AG09319 (cell line): ENCODE data around the gene SLC4A7.

Experiments used
- DNase-seq: peaks from one replicate; pipeline ENCODE4 v3.0.0-alpha.2; 2010; ENCODE audit warnings: low read depth; ENCODE audit errors: extremely low read depth
- CTCF ChIP-seq: IDR thresholded peaks from 2 replicates; pipeline ENCODE4 v1.5.1; 2011; ENCODE audit warnings: low read depth, mild to moderate bottlenecking, inconsistent platforms, low read length, moderate library complexity

Gene SLC4A7

GRCh38 chr3:27486336-27486735 is 2.2 kb upstream of the SLC4A7 start:
- DNase-seq, result no peak
- TF ChIP-seq CTCF, result no peak

GRCh38 chr3:27485866-27486265 is 1.7 kb upstream of the SLC4A7 start:
- DNase-seq, result no peak
- TF ChIP-seq CTCF, result no peak

- no peak; the same call in 1 of the 2 replicates for TF ChIP-seq CTCF
- DNase-seq, result peak; percentile 48
These were observed 818 bp downstream of the SLC4A7 start for GRCh38 chr3:27483117-27484014.

GRCh38 chr3:27479806-27480543 is 4.2 kb downstream of the SLC4A7 start:
- no peak for DNase-seq
- no peak for TF ChIP-seq CTCF

GRCh38 chr3:27471923-27472550 is 12.1 kb downstream of the SLC4A7 start:
- DNase-seq, result no peak
- no peak for TF ChIP-seq CTCF

- no peak for DNase-seq
- no peak for TF ChIP-seq CTCF
These were observed 15.8 kb downstream of the SLC4A7 start for GRCh38 chr3:27468283-27468886.
